H9 (cell line): ENCODE results near the gene GHR. TPM values are rescaled to one million over a fixed set of nuclear protein-coding genes. Genes with fewer than 3 reads are reported as not detected.

Experiments used
- DNase-seq: peaks from one replicate; pipeline ENCODE4 v3.0.0-alpha.2; 2017
- H2AFZ ChIP-seq: one replicate; pipeline ENCODE4 v1.6.1; 2013; ENCODE audit warnings: mild to moderate bottlenecking, low read length, control low read depth, moderate library complexity
- H2AK5ac ChIP-seq: 2 replicates; pipeline ENCODE4 v1.6.1; 2013; ENCODE audit warnings: low read length, control low read depth, mixed read lengths; ENCODE audit not compliant: insufficient read length
- H2BK120ac ChIP-seq: one replicate; pipeline ENCODE4 v1.6.1; 2013; ENCODE audit warnings: low read depth, mild to moderate bottlenecking, low read length, control low read depth, inconsistent platforms; ENCODE audit not compliant: poor library complexity, severe bottlenecking
- H2BK12ac ChIP-seq: 2 replicates; pipeline ENCODE4 v1.6.1; 2013; ENCODE audit warnings: low read length, control low read depth, mixed read lengths, low read depth; ENCODE audit not compliant: insufficient read length
- H2BK15ac ChIP-seq: 2 replicates; pipeline ENCODE4 v1.6.1; 2013; ENCODE audit warnings: low read depth, low read length, control low read depth
- H2BK20ac ChIP-seq: one replicate; pipeline ENCODE4 v1.6.1; 2013; ENCODE audit warnings: low read depth, mild to moderate bottlenecking, low read length, control low read depth, inconsistent platforms; ENCODE audit not compliant: poor library complexity, severe bottlenecking
- H2BK5ac ChIP-seq: 2 replicates; pipeline ENCODE4 v1.6.1; 2013; ENCODE audit warnings: low read length, control low read depth, mixed read lengths; ENCODE audit not compliant: insufficient read length
- H3K14ac ChIP-seq: 2 replicates; pipeline ENCODE4 v1.6.1; 2013; ENCODE audit warnings: low read length, control low read depth; ENCODE audit not compliant: insufficient read depth
- H3K18ac ChIP-seq: 2 replicates; pipeline ENCODE4 v1.6.1; 2013; ENCODE audit warnings: low read depth, mild to moderate bottlenecking, mixed read lengths, low read length, control low read depth; ENCODE audit not compliant: insufficient read length
- H3K23ac ChIP-seq: 2 replicates; pipeline ENCODE4 v1.6.1; 2013; ENCODE audit warnings: low read length, control low read depth, mixed read lengths, low read depth; ENCODE audit not compliant: insufficient read length
- H3K23me2 ChIP-seq: 2 replicates; pipeline ENCODE4 v1.6.1; 2013; ENCODE audit warnings: low read depth, mild to moderate bottlenecking, mixed read lengths, low read length, control low read depth; ENCODE audit not compliant: insufficient read length, poor library complexity, severe bottlenecking
- H3K27ac ChIP-seq: 2 replicates; pipeline ENCODE4 v1.5.1; 2013; ENCODE audit warnings: low read length, control low read depth, mixed read lengths, low read depth; ENCODE audit not compliant: insufficient read length
- H3K27me3 ChIP-seq: 2 replicates; pipeline ENCODE4 v1.6.1; 2013; ENCODE audit warnings: low read length, control low read depth, inconsistent platforms; ENCODE audit not compliant: insufficient read depth
- H3K4ac ChIP-seq: 2 replicates; pipeline ENCODE4 v1.6.1; 2013; ENCODE audit warnings: low read depth, mild to moderate bottlenecking, control low read depth, inconsistent platforms, low read length, moderate library complexity
- H3K4me1 ChIP-seq: 2 replicates; pipeline ENCODE4 v1.6.1; 2013; ENCODE audit warnings: low read length, control low read depth, inconsistent platforms; ENCODE audit not compliant: insufficient read depth
- H3K4me2 ChIP-seq: 2 replicates; pipeline ENCODE4 v1.6.1; 2013; ENCODE audit warnings: low read length, control low read depth, mixed read lengths; ENCODE audit not compliant: insufficient read length, insufficient read depth
- H3K56ac ChIP-seq: 2 replicates; pipeline ENCODE4 v1.6.1; 2013; ENCODE audit warnings: low read depth, mild to moderate bottlenecking, mixed read lengths, low read length, control low read depth; ENCODE audit not compliant: insufficient read length
- H3K79me1 ChIP-seq: 2 replicates; pipeline ENCODE4 v1.6.1; 2013; ENCODE audit warnings: low read depth, mild to moderate bottlenecking, moderate library complexity, low read length, control low read depth, inconsistent platforms; ENCODE audit not compliant: insufficient read depth, poor library complexity, severe bottlenecking
- H3K79me2 ChIP-seq: 2 replicates; pipeline ENCODE4 v1.6.1; 2013; ENCODE audit warnings: low read length, control low read depth, inconsistent platforms; ENCODE audit not compliant: insufficient read depth
- H3K9ac ChIP-seq: 2 replicates; pipeline ENCODE4 v1.6.1; 2013; ENCODE audit warnings: low read length, control low read depth, mixed read lengths; ENCODE audit not compliant: insufficient read length; ENCODE audit errors: extremely low read depth
- H3K9me3 ChIP-seq: one replicate; pipeline ENCODE4 v1.6.1; 2013; ENCODE audit warnings: low read depth, low read length, inconsistent platforms; ENCODE audit not compliant: control insufficient read depth
- H3T11ph ChIP-seq: one replicate; pipeline ENCODE4 v1.6.1; 2013; ENCODE audit warnings: mild to moderate bottlenecking, low read length, control low read depth, inconsistent platforms
- H4K20me1 ChIP-seq: one replicate; pipeline ENCODE4 v1.6.1; 2013; ENCODE audit not compliant: control insufficient read depth, insufficient read length, insufficient read depth
- H4K5ac ChIP-seq: 2 replicates; pipeline ENCODE4 v1.6.1; 2013; ENCODE audit warnings: low read depth, mild to moderate bottlenecking, mixed read lengths, low read length, control low read depth; ENCODE audit not compliant: insufficient read length
- H4K8ac ChIP-seq: replicated peaks from 2 replicates; pipeline ENCODE4 v1.6.1; 2013; ENCODE audit warnings: low read length, control low read depth, mixed read lengths, low read depth; ENCODE audit not compliant: insufficient read length
- H4K91ac ChIP-seq: 2 replicates; pipeline ENCODE4 v1.6.1; 2013; ENCODE audit warnings: low read depth, mild to moderate bottlenecking, moderate library complexity, mixed read lengths, low read length, control low read depth; ENCODE audit not compliant: insufficient read length
- H3K27ac Mint-ChIP-seq, 3 experiments: 2 replicates in 2 of 3; 3 replicates in 1 of 3; pipeline ENCODE4 v1.8.0; 2020 to 2021; ENCODE audit warnings: mixed read lengths in 3 of 3, mild to moderate bottlenecking in 1 of 3, moderate library complexity in 1 of 3
- H3K27me3 Mint-ChIP-seq: 2 replicates; pipeline ENCODE4 v1.8.0; 2021; ENCODE audit warnings: low read depth, mild to moderate bottlenecking, moderate library complexity, mixed read lengths
- H3K36me3 Mint-ChIP-seq, 3 experiments: 2 replicates in 2 of 3; 3 replicates in 1 of 3; pipeline ENCODE4 v1.8.0; 2020 to 2021; ENCODE audit warnings: low read depth in 3 of 3, mixed read lengths in 3 of 3; ENCODE audit not compliant: insufficient read depth in 1 of 3
- H3K4me1 Mint-ChIP-seq, 2 experiments: 2 replicates each; pipeline ENCODE4 v1.8.0; 2020; ENCODE audit warnings: mixed read lengths in 2 of 2
- H3K4me3 Mint-ChIP-seq, 2 experiments: 2 replicates in 1 of 2; 3 replicates in 1 of 2; pipeline ENCODE4 v1.8.0; 2020 to 2021; ENCODE audit warnings: mild to moderate bottlenecking in 2 of 2, mixed read lengths in 2 of 2, moderate library complexity in 1 of 2
- H3K9me3 Mint-ChIP-seq, 2 experiments: 2 replicates in 1 of 2; 3 replicates in 1 of 2; pipeline ENCODE4 v1.8.0; 2020; ENCODE audit warnings: mild to moderate bottlenecking in 2 of 2, mixed read lengths in 2 of 2, moderate library complexity in 1 of 2
- CTCF ChIP-seq: fragments of 200-600 bp; sonication (generic); conservative IDR thresholded peaks from 3 replicates; pipeline ENCODE4 v1.8.0; 2021; ENCODE audit warnings: antibody characterized with exemption, mild to moderate bottlenecking
- WGBS: extraction: QIAGEN DNeasy Blood & Tissue Kit; methylation state at CpG from one replicate; pipeline ENCODE4 v1.1.7; 2013; ENCODE audit warnings: missing lambda C conversion rate, low lambda C conversion rate, mixed read lengths; ENCODE audit not compliant: insufficient read length; ENCODE audit errors: extremely low coverage; 5-methylcytosine and 5-hydroxymethylcytosine counted together
- total RNA-seq: library from RNA; stranded (reverse); gene quantifications from 2 replicates; pipeline ENCODE4 v1.2.1, GENCODE V29; 2021

Gene GHR
- total RNA-seq, 1 experiment from 2014 or later, result 0.20 TPM

GRCh38 chr5:42429694-42430093 is 6.5 kb downstream of the GHR start:
- H2BK15ac ChIP-seq, result no peak overlapping the region
- peaks cover 6% of the 10 kb centered on the region for H3K27me3 ChIP-seq
- no peak overlapping the region for H3T11ph ChIP-seq
- no peak overlapping the region for H3K4me2 ChIP-seq
- H4K8ac ChIP-seq, result no peak overlapping the region
- H3K79me2 ChIP-seq, result no peaks in the 10 kb centered on the region
- peaks cover 2% of the 10 kb centered on the region for H3K23me2 ChIP-seq
- H3K4me1 ChIP-seq, result no peaks in the 10 kb centered on the region
- Mint-ChIP-seq H3K27ac (no peak overlapping the region), H3K36me3 (peaks cover 0 to 5% (median 3%) of the 10 kb centered on the region in 3 experiments; a peak in 1 of 7 replicates), H3K4me1 (no peaks in the 10 kb centered on the region), H3K4me3 (no peak overlapping the region), H3K9me3 (peaks cover 3 to 7% of the 10 kb centered on the region in 2 experiments; a peak in 3 of 5 replicates), H3K27me3 (peaks cover 4% of the 10 kb centered on the region; the same call in 1 of the 2 replicates)
- H2BK5ac ChIP-seq, result no peak overlapping the region
- no peak overlapping the region for H2BK120ac ChIP-seq
- H3K79me1 ChIP-seq, result no peaks in the 10 kb centered on the region
- no CpG with 5 or more reads among the region's 1 CpG for WGBS
- no peak overlapping the region for H2AK5ac ChIP-seq
- no peaks in the 10 kb centered on the region for H4K20me1 ChIP-seq
- H3K27ac ChIP-seq, result no peak overlapping the region
- no peak for DNase-seq
- H3K14ac ChIP-seq, result no peak overlapping the region
- H3K4ac ChIP-seq, result no peak overlapping the region
- no peak overlapping the region for H4K5ac ChIP-seq
- TF ChIP-seq CTCF, result no peak
- no peak overlapping the region for H2BK12ac ChIP-seq
- H3K23ac ChIP-seq, result no peak overlapping the region
- no peak overlapping the region for H2AFZ ChIP-seq
- H3K18ac ChIP-seq, result no peak overlapping the region
- no peak overlapping the region for H3K9ac ChIP-seq
- H3K56ac ChIP-seq, result no peak overlapping the region
- no peaks in the 10 kb centered on the region for H3K9me3 ChIP-seq
- no peak overlapping the region for H2BK20ac ChIP-seq
- H4K91ac ChIP-seq, result no peak overlapping the region
